Measurements from ENCODE around the gene PTGIS.

PTGIS gene

DNA sequence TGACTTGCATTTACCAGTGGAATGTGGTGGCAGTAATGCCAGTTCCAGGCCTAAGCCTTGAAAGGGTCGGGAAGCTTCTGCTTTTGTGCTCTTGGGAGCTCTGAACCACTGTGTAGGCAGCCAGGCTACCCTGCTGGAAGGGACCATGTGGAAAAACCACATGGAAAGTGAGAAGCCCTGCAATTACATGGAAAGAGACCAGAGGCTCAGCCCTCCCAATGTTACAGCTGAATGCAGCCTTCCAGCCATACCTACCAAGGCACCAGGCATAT, 70.6 kb downstream of the PTGIS start:
- Mint-ChIP-seq H3K27ac (no peak overlapping the region), H3K36me3 (ENCODE audit: low read depth) (no peaks in the 10 kb centered on the region), H3K27me3 (ENCODE audit: low read depth) (peaks cover 23% of the 10 kb centered on the region), H3K4me3 (no peak overlapping the region), H3K9me3 (no peaks in the 10 kb centered on the region), H3K4me1 (ENCODE audit: low read depth) (no peaks in the 10 kb centered on the region)

DNA sequence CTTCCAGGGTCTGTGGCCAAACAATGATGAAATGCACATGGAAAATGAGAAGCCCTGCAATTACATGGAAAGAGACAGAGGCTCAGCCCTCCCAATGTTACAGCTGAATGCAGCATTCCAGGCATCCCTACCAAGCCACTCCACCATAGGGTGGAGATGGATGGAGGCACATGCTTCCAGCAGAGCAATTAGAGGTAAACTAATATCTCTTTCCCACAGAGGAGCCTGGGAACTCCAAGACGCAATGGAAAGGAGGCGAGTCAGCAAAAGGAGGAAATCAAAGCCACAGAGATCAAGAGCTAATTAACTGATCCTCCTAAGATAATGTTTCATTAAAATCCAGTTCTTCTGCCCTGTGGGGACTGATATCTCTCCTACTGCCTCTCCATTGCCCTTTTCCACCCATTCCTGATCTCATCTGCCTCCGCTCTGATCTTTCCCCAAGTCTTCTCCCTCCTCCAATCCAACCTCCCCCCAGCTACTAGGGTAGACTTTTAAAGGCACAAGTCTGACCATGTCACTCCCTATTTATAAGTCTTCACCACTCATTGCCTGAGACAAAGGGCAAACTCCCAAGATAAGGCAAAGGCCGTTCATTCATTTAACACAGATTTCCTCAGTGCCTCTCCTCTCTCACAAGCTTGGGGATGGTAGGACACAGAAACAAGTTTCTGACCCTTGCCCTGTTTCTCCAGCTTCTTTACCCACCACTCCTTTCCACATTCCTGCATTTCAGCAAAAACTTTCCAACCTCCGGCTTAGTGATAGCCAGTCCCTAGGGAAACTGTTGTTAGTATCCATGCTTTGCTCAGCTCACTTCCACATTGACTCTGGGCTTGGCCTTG, 71.2 kb downstream of the PTGIS start:
- Mint-ChIP-seq H3K27me3 (ENCODE audit: low read depth) (peaks cover 23% of the 10 kb centered on the region), H3K36me3 (ENCODE audit: low read depth) (no peaks in the 10 kb centered on the region), H3K4me3 (no peak overlapping the region), H3K4me1 (ENCODE audit: low read depth) (no peaks in the 10 kb centered on the region), H3K27ac (no peak overlapping the region), H3K9me3 (no peaks in the 10 kb centered on the region)

DNA sequence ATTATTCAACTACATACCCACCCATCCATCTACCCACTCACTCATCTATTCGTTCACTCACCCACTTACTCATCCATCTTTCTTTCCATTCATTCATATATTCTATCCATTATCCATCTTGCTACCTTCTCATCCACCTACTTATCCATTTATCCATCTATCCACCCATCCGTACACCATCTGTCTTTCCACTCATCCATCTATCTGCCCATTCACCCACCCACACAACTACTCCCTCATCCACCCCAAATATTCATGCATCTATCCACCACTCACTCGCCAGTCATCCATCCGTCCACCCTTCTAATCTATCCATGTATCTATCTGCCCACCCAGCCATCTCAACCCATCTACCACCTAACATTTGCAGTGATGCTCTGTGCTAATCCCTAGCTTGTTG, 71.9 kb downstream of the PTGIS start:
- no peak overlapping the region for H3K4me3 Mint-ChIP-seq
- H3K9me3 Mint-ChIP-seq: no peaks in the 10 kb centered on the region
- H3K36me3 Mint-ChIP-seq (ENCODE audit: low read depth): no peaks in the 10 kb centered on the region
- no peaks in the 10 kb centered on the region for H3K4me1 Mint-ChIP-seq (ENCODE audit: low read depth)
- no peak overlapping the region for H3K27ac Mint-ChIP-seq
- peaks cover 29% of the 10 kb centered on the region for H3K27me3 Mint-ChIP-seq (ENCODE audit: low read depth)

DNA sequence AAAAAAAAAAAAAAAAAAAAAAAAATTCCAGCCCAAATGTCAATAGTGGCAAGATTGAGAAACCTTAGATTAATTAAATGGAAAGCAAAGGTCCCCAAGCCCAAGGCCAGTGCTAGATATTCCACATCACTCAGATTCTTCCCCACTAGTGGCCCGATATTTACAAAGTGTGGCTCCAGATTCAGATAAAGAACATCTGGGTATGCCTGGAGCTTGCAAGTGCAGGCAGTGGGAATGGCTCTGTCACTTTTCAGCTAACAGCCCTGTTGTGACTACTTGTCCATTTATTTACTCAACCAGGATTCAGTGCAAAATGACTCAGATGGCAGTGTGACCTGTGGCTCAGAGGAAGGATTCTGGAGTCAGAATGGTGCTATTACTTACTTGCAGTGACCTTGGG, 77.2 kb downstream of the PTGIS start:
- Mint-ChIP-seq H3K9me3 (peaks cover 9% of the 10 kb centered on the region), H3K4me3 (no peak overlapping the region), H3K27ac (no peak overlapping the region), H3K36me3 (ENCODE audit: low read depth) (no peaks in the 10 kb centered on the region), H3K27me3 (ENCODE audit: low read depth) (peaks cover 50% of the 10 kb centered on the region), H3K4me1 (ENCODE audit: low read depth) (no peaks in the 10 kb centered on the region)

DNA sequence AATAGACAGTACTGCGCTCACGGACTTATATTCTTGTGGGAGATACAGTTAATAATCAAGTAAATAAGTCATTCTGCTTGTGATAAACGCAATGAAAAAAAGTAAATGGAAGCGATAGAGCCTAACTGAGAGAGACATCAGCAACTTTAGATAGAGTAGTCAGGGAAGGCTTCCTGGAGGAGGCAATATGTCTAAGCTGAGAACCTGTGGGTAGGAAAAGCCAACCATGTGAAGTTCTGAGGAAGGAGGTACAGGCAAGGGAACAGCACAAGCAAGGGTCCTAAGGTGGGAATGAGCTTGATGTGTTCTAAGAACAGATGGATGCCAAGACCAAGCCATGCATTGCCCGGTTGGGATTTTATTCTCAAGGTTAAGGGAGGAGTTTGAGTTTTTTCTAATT, 78.2 kb downstream of the PTGIS start:
- Mint-ChIP-seq H3K27ac (no peak overlapping the region), H3K4me3 (no peak overlapping the region), H3K9me3 (peaks cover 9% of the 10 kb centered on the region), H3K4me1 (ENCODE audit: low read depth) (peaks cover under 1% of the 10 kb centered on the region), H3K27me3 (ENCODE audit: low read depth) (peaks cover 56% of the 10 kb centered on the region), H3K36me3 (ENCODE audit: low read depth) (no peaks in the 10 kb centered on the region)

DNA sequence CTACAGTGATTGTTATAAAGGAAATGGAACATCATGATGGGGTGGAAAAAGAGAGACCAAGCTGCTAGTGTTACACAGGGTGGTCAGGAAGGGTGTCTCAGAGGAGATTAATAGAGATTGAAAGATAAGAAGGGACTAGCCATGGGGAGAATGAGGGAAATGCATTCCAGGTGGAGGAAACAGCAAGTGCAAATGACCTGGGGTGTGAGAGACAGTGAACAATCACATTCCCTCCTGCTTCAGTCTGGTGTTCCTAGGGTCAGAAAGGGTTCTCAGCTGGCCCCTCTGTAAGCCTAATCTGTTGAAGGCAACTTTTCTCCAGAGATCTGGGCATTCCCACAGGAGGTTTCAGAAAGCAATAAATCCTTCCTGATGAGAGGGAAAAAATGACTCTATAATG, 81.9 kb downstream of the PTGIS start:
- Mint-ChIP-seq H3K27me3 (ENCODE audit: low read depth) (peaks cover 71% of the 10 kb centered on the region), H3K27ac (no peak overlapping the region), H3K9me3 (peaks cover 9% of the 10 kb centered on the region), H3K36me3 (ENCODE audit: low read depth) (no peaks in the 10 kb centered on the region), H3K4me1 (ENCODE audit: low read depth) (peaks cover 5% of the 10 kb centered on the region), H3K4me3 (no peak overlapping the region)

DNA sequence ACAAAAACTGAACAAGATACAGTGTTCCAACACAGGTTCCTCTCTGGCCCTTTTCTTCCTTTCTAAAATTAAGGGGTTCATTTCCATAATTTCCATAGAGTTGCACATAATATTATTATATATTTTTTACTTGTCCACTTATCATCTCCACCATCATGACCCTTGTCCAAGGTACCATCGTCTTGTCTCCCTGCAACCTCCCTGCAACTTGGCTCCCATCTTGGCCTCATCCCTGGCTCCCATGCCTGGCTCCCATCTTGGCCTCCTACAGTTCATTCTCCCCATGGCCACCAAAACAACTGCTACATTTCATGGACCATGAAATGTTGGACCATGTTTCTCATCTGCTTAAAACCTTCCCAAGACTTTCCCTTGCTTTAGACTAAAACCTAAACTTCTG, 82.4 kb downstream of the PTGIS start:
- H3K4me3 Mint-ChIP-seq: no peak overlapping the region
- H3K36me3 Mint-ChIP-seq (ENCODE audit: low read depth): no peaks in the 10 kb centered on the region
- H3K27ac Mint-ChIP-seq: no peak overlapping the region
- peaks cover 5% of the 10 kb centered on the region for H3K4me1 Mint-ChIP-seq (ENCODE audit: low read depth)
- peaks cover 73% of the 10 kb centered on the region for H3K27me3 Mint-ChIP-seq (ENCODE audit: low read depth)
- H3K9me3 Mint-ChIP-seq: peaks cover 9% of the 10 kb centered on the region

DNA sequence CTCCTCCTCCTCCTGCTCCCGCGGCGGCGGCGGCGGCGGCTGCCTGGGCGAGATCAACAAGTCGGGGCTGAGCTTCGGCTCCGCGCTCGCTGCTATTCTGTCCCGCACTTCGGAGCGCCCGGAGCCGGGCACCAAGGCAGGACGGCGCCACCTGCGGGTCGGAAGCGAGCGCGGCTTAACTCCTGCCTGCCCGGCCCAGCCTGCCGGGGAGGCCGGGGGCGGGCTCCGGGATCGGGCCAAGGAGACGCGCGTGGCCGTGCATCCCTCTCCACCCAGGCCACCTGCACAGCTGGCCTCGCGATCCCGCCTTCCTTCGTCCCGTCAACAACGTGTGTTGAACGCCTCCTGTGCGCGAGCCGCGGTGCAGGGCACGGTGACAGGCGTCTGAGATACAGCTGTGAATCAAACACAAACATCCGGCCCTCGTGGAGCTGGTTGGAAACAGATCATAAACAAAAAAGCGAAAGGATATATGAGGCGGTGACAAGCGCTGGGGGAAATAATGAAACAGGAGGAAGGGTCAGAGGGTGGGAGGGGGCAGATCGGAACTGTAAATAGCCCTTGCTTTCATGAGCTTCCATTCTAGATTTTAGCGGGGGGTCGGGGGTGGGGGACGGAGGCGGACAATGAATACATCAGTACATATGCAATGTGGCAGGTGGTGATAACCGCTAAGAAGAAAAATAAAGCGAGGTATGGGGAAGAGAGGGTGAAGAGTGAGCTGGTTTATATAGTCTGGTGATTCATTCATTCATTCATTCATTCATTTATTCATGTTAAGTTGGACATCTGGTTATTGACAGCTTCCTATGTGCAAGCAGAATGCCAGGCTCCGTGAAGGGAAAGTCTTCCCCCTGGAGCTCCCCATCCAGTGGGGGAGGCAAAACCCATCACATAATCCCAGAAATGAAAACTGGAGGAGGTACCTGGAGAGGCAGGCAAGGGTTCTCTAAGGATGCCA, 83.5 kb downstream of the PTGIS start:
- Mint-ChIP-seq H3K36me3 (ENCODE audit: low read depth) (no peaks in the 10 kb centered on the region), H3K9me3 (peaks cover 3% of the 10 kb centered on the region), H3K4me3 (peak overlapping the region; percentile 88), H3K27me3 (ENCODE audit: low read depth) (peaks cover 67% of the 10 kb centered on the region), H3K27ac (peak overlapping the region; percentile 56), H3K4me1 (ENCODE audit: low read depth) (peaks cover 5% of the 10 kb centered on the region)

DNA sequence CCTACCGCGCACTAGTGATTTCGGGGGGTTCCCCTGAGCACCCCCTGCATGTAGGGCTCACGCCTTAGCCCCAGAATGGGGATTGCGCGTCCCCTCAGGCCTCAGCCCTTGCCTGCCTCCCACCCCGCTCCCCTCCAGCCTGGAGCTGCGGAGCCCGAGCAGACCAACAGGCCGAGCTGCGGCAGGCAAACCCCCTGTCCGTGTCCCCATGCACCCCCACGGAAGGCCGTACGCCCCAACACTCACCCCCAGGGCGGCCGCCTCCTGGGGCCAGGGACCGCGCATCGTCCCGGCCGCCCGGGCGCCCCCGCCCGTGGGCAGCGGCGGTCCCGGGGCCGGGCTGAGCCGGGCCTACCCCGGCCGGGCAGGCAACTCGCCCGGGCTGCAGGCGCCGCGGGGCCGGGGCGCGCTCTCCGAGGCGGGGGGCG, 84.2 kb downstream of the PTGIS start:
- Mint-ChIP-seq H3K4me3 (no peak overlapping the region), H3K9me3 (no peaks in the 10 kb centered on the region), H3K27ac (no peak overlapping the region), H3K27me3 (ENCODE audit: low read depth) (peaks cover 61% of the 10 kb centered on the region), H3K36me3 (ENCODE audit: low read depth) (no peaks in the 10 kb centered on the region), H3K4me1 (ENCODE audit: low read depth) (peaks cover 5% of the 10 kb centered on the region)

DNA sequence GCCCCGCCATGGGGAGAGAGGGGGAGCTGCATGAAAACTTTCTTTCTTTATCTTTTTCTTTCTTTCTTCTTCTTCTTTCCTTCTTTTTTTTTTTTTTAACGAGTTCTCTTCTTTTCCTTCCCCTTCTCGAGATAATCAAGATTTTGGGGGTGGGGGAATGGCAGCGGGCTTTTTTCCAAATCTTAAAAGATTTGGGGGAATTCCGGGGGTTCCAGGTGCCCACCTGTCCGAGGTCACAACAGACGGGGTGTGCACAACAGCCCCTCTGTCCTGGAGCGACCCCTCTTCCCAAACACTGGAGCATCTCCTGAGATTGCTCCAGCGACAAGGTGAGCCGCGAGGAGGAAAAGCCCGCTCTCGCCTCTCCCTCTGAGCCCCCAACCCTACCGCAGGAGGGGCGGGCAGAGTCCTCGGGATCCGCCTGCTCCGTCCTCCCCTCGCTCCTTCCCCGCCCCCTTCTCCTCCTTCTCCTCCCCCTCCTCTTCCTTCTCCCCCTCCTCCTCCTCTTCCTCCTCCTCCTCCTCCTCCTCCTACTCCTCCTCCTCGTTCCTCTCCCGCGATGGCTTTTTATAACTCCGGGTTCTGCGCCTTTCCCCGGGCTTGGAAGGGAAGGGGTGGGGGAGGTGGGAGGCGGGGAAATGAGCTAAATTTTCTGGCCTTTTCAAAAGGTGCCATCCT, 84.8 kb downstream of the PTGIS start:
- Mint-ChIP-seq H3K4me1 (ENCODE audit: low read depth) (peaks cover 5% of the 10 kb centered on the region), H3K36me3 (ENCODE audit: low read depth) (no peaks in the 10 kb centered on the region), H3K9me3 (no peaks in the 10 kb centered on the region), H3K27ac (no peak overlapping the region), H3K27me3 (ENCODE audit: low read depth) (peaks cover 60% of the 10 kb centered on the region), H3K4me3 (peak overlapping the region; percentile 38)

DNA sequence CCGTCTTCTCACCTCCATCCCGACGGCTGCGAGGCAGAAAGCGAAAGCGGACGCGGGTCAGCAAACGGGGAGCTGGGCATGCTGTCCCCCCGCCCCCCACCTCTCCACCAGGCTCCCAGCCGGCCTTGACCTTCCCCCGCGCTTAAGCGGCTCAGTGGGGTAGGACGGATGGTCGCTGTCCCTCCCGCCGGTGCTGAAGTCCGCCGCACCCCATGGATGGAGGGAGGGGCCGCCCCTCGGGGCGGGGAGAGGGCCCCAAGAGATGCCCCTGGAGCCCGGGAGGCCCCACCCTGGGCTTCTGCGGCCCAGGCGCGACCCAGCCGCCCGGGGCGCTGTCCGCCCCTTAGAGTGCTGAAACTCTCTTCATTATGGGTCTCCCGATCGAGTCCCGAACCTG, 85.3 kb downstream of the PTGIS start, which contains the start of gene KCNB1:
Gene KCNB1 (minus strand): TSS at position 48 of the 397 bp plus-strand sequence. CDS start 188 bp downstream, outside the sequence.
- H3K36me3 Mint-ChIP-seq (ENCODE audit: low read depth): no peaks in the 10 kb centered on the region
- H3K4me1 Mint-ChIP-seq (ENCODE audit: low read depth): peaks cover 5% of the 10 kb centered on the region
- no peaks in the 10 kb centered on the region for H3K9me3 Mint-ChIP-seq
- peak within 1 kb of the TSS; percentile 38 for H3K4me3 Mint-ChIP-seq
- no peak within 1 kb of the TSS for H3K27ac Mint-ChIP-seq
- H3K27me3 Mint-ChIP-seq (ENCODE audit: low read depth): peaks cover 56% of the 10 kb centered on the region

DNA sequence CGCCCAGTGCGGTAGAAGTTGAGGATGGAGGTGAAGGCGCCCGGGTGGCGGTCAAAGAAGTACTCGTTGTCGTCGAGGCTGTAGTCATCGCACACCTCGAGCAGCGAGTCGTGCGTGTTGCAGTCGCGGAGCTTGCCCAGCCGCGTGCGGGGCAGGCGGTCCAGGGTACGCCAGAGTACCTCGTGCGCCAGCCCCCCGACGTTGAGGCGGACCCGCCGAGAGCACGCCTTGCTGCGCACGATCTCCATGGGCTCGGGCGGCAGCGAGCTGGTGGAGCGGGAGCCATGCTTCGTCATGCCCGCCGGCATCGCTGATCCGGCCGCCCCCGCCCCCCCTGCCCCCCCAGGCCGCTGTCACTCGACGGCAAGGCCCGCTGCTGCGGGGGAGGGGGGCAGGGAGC, 85.8 kb downstream of the PTGIS start:
- H3K27ac Mint-ChIP-seq: no peak overlapping the region
- H3K4me3 Mint-ChIP-seq: no peak overlapping the region
- H3K27me3 Mint-ChIP-seq (ENCODE audit: low read depth): peaks cover 54% of the 10 kb centered on the region
- no peaks in the 10 kb centered on the region for H3K36me3 Mint-ChIP-seq (ENCODE audit: low read depth)
- no peaks in the 10 kb centered on the region for H3K9me3 Mint-ChIP-seq
- H3K4me1 Mint-ChIP-seq (ENCODE audit: low read depth): peaks cover 5% of the 10 kb centered on the region

DNA sequence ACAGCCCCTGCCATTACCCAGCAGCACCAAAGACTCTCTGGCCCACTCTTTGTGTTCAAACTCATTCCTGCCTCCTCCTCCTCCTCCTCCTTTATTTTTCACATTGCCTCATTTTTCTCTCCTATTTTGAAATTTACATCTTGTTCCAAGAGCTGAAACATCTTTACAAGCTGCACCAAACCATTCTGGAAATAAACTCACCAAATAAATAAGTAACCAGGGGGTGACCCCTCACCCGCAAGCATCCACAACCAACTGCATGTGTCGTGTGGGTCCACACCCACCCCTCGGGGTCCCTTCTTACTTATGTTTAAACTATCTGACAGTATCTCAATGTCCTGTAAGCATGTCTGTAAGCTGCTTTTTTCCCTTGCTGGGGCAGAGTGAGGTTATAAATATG, 86.8 kb downstream of the PTGIS start:
- H3K27ac Mint-ChIP-seq: no peak overlapping the region
- H3K27me3 Mint-ChIP-seq (ENCODE audit: low read depth): peaks cover 48% of the 10 kb centered on the region
- no peak overlapping the region for H3K4me3 Mint-ChIP-seq
- H3K9me3 Mint-ChIP-seq: no peaks in the 10 kb centered on the region
- no peaks in the 10 kb centered on the region for H3K36me3 Mint-ChIP-seq (ENCODE audit: low read depth)
- H3K4me1 Mint-ChIP-seq (ENCODE audit: low read depth): peaks cover 5% of the 10 kb centered on the region

DNA sequence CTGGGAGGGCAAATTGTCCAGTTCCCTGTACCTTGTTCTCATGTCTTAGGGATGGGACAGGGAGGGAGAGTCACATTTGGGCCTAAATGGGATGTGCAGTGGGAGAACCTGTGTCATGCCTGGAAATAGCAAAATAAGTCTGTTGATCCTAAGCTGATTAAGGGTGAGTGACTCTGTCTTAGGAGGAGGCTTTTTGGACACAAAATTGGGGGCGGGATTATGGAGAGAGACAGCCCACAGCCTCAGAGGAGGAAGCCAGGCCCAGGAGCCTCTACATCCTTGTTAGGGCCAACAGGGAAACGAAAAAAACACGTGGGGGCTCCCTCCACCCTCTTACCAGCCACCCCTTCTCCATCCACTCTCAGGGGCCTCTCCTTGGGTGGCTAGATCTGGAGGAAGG, 87.7 kb downstream of the PTGIS start:
- Mint-ChIP-seq H3K27me3 (ENCODE audit: low read depth) (peaks cover 41% of the 10 kb centered on the region), H3K36me3 (ENCODE audit: low read depth) (no peaks in the 10 kb centered on the region), H3K4me1 (ENCODE audit: low read depth) (peaks cover 5% of the 10 kb centered on the region), H3K4me3 (no peak overlapping the region), H3K27ac (no peak overlapping the region), H3K9me3 (no peaks in the 10 kb centered on the region)

Data from T-helper 1 cell treated with Interleukin-12 subunit alpha and Interleukin-12 subunit beta and Interleukin-4 antibody, amounts not matched to agents 30 μg/mL and 1 μg/mL, for 36 hours (primary cell).